ENCODE measurements around the gene MTHFSD. TPM values are rescaled to one million over a fixed set of nuclear protein-coding genes. Genes with fewer than 3 reads are reported as not detected.

MTHFSD gene
- polyA plus RNA-seq (2013, experiment 1 of 2), result 5.5 TPM
- polyA plus RNA-seq (2013, experiment 2 of 2), result 6.0 TPM

- no CpG with 5 or more reads among the region's 70 CpGs for WGBS (ENCODE audit: extremely low coverage, insufficient coverage, low lambda C conversion rate)
- H3K4me3 ChIP-seq (ENCODE audit: low read length), result peak within 1 kb of the TSS; percentile 58
- H3K36me3 ChIP-seq (ENCODE audit: control insufficient read depth, insufficient read depth, low read length), result no peaks in the 10 kb centered on the region
- no peak within 1 kb of the TSS for H2BK15ac ChIP-seq (replicated peaks; ENCODE audit: low read depth)
- DNase-seq, result peak; percentile 95
- H3K4me1 ChIP-seq (ENCODE audit: control insufficient read depth, low read depth, low read length), result no peaks in the 10 kb centered on the region
- H3K4me2 ChIP-seq (ENCODE audit: low read length), result peak within 1 kb of the TSS; percentile 93
- H3K18ac ChIP-seq (ENCODE audit: low read length), result peak within 1 kb of the TSS; percentile 45
- H3K79me2 ChIP-seq (ENCODE audit: control insufficient read depth, insufficient read depth, low read length), result no peaks in the 10 kb centered on the region
- H3K4ac ChIP-seq (ENCODE audit: low read depth, low read length), result peak within 1 kb of the TSS; percentile 61
- no peak within 1 kb of the TSS for H2BK5ac ChIP-seq (ENCODE audit: low read length)
- no peak within 1 kb of the TSS for H2BK120ac ChIP-seq (ENCODE audit: low read depth, low read length)
- H3K79me1 ChIP-seq (ENCODE audit: low read length), result peaks cover 2% of the 10 kb centered on the region
- peak within 1 kb of the TSS; percentile 85 for H3K56ac ChIP-seq (ENCODE audit: low read length)
- H3K27me3 ChIP-seq (ENCODE audit: insufficient read depth, low read length, poor library complexity), result no peaks in the 10 kb centered on the region
- H4K5ac ChIP-seq (ENCODE audit: low read length), result no peak within 1 kb of the TSS
- H4K8ac ChIP-seq (ENCODE audit: low read depth, low read length), result peak within 1 kb of the TSS; percentile 95
- H2AK5ac ChIP-seq (ENCODE audit: low read length), result no peak within 1 kb of the TSS
- H3K9ac ChIP-seq (ENCODE audit: low read length), result peak within 1 kb of the TSS; percentile 73
- H3K23ac ChIP-seq (ENCODE audit: low read length), result no peak within 1 kb of the TSS
- peak within 1 kb of the TSS; percentile 6 for H3K27ac ChIP-seq (ENCODE audit: low read depth, low read length)
These were observed at the start of gene MTHFSD for GRCh38 chr16:86554917-86555703. Gene MTHFSD, minus strand, starts transcription at chr16:86555235. Its CDS starts 51 bp downstream, at chr16:86555184.

- Histone ChIP-seq H2BK120ac (ENCODE audit: low read depth, low read length) (no peak overlapping the region), H3K56ac (ENCODE audit: low read length) (no peak overlapping the region), H3K27ac (ENCODE audit: low read depth, low read length) (peak overlapping the region; percentile 25), H2BK15ac (replicated peaks; ENCODE audit: low read depth) (no peak overlapping the region), H3K4me3 (ENCODE audit: low read length) (no peak overlapping the region), H3K79me2 (ENCODE audit: control insufficient read depth, insufficient read depth, low read length) (no peaks in the 10 kb centered on the region), H3K4me1 (ENCODE audit: control insufficient read depth, low read depth, low read length) (no peaks in the 10 kb centered on the region), H3K4ac (ENCODE audit: low read depth, low read length) (no peak overlapping the region), H3K79me1 (ENCODE audit: low read length) (no peaks in the 10 kb centered on the region), H3K18ac (ENCODE audit: low read length) (no peak overlapping the region), H3K9ac (ENCODE audit: low read length) (no peak overlapping the region), H3K4me2 (ENCODE audit: low read length) (no peak overlapping the region), H3K27me3 (ENCODE audit: insufficient read depth, low read length, poor library complexity) (no peaks in the 10 kb centered on the region), H4K8ac (ENCODE audit: low read depth, low read length) (no peak overlapping the region), H4K5ac (ENCODE audit: low read length) (no peak overlapping the region), H3K23ac (ENCODE audit: low read length) (no peak overlapping the region), H3K36me3 (ENCODE audit: control insufficient read depth, insufficient read depth, low read length) (no peaks in the 10 kb centered on the region), H2AK5ac (ENCODE audit: low read length) (no peak overlapping the region), H2BK5ac (ENCODE audit: low read length) (no peak overlapping the region)
- DNase-seq, result no peak
- WGBS (ENCODE audit: extremely low coverage, insufficient coverage, low lambda C conversion rate), result no CpG with 5 or more reads among the region's 16 CpGs
These were observed 49.6 kb upstream of the MTHFSD start for GRCh38 chr16:86604436-86605193.

GRCh38 chr16:86602521-86602920 is 47.5 kb upstream of the MTHFSD start:
- Histone ChIP-seq H2BK5ac (ENCODE audit: low read length) (no peak overlapping the region), H2BK120ac (ENCODE audit: low read depth, low read length) (no peak overlapping the region), H3K79me1 (ENCODE audit: low read length) (no peaks in the 10 kb centered on the region), H3K23ac (ENCODE audit: low read length) (no peak overlapping the region), H3K9ac (ENCODE audit: low read length) (no peak overlapping the region), H4K5ac (ENCODE audit: low read length) (no peak overlapping the region), H3K4me3 (ENCODE audit: low read length) (no peak overlapping the region), H3K56ac (ENCODE audit: low read length) (no peak overlapping the region), H3K4me1 (ENCODE audit: control insufficient read depth, low read depth, low read length) (no peaks in the 10 kb centered on the region), H3K18ac (ENCODE audit: low read length) (no peak overlapping the region), H4K8ac (ENCODE audit: low read depth, low read length) (no peak overlapping the region), H3K79me2 (ENCODE audit: control insufficient read depth, insufficient read depth, low read length) (no peaks in the 10 kb centered on the region), H3K27me3 (ENCODE audit: insufficient read depth, low read length, poor library complexity) (no peaks in the 10 kb centered on the region), H2BK15ac (replicated peaks; ENCODE audit: low read depth) (no peak overlapping the region), H3K4me2 (ENCODE audit: low read length) (no peak overlapping the region), H3K27ac (ENCODE audit: low read depth, low read length) (no peak overlapping the region), H3K4ac (ENCODE audit: low read depth, low read length) (no peak overlapping the region), H2AK5ac (ENCODE audit: low read length) (no peak overlapping the region), H3K36me3 (ENCODE audit: control insufficient read depth, insufficient read depth, low read length) (no peaks in the 10 kb centered on the region)
- 100% methylated on average over 1 of the region's 4 CpGs for WGBS (ENCODE audit: extremely low coverage, insufficient coverage, low lambda C conversion rate)
- DNase-seq, result peak; percentile 45

GRCh38 chr16:86601356-86601755 is 46.3 kb upstream of the MTHFSD start:
- H3K4me3 ChIP-seq (ENCODE audit: low read length), result no peak overlapping the region
- no CpG with 5 or more reads among the region's 2 CpGs for WGBS (ENCODE audit: extremely low coverage, insufficient coverage, low lambda C conversion rate)
- no peaks in the 10 kb centered on the region for H3K36me3 ChIP-seq (ENCODE audit: control insufficient read depth, insufficient read depth, low read length)
- H3K4ac ChIP-seq (ENCODE audit: low read depth, low read length), result no peak overlapping the region
- no peak for DNase-seq
- no peaks in the 10 kb centered on the region for H3K27me3 ChIP-seq (ENCODE audit: insufficient read depth, low read length, poor library complexity)
- no peak overlapping the region for H2BK15ac ChIP-seq (replicated peaks; ENCODE audit: low read depth)
- no peaks in the 10 kb centered on the region for H3K79me1 ChIP-seq (ENCODE audit: low read length)
- no peak overlapping the region for H3K9ac ChIP-seq (ENCODE audit: low read length)
- no peaks in the 10 kb centered on the region for H3K4me1 ChIP-seq (ENCODE audit: control insufficient read depth, low read depth, low read length)
- H3K27ac ChIP-seq (ENCODE audit: low read depth, low read length), result no peak overlapping the region
- no peak overlapping the region for H2AK5ac ChIP-seq (ENCODE audit: low read length)
- no peak overlapping the region for H2BK5ac ChIP-seq (ENCODE audit: low read length)
- no peak overlapping the region for H3K4me2 ChIP-seq (ENCODE audit: low read length)
- H4K5ac ChIP-seq (ENCODE audit: low read length), result no peak overlapping the region
- H3K79me2 ChIP-seq (ENCODE audit: control insufficient read depth, insufficient read depth, low read length), result no peaks in the 10 kb centered on the region
- H3K18ac ChIP-seq (ENCODE audit: low read length), result no peak overlapping the region
- no peak overlapping the region for H3K56ac ChIP-seq (ENCODE audit: low read length)
- H3K23ac ChIP-seq (ENCODE audit: low read length), result no peak overlapping the region
- H2BK120ac ChIP-seq (ENCODE audit: low read depth, low read length), result no peak overlapping the region
- no peak overlapping the region for H4K8ac ChIP-seq (ENCODE audit: low read depth, low read length)

- H3K23ac ChIP-seq (ENCODE audit: low read length), result no peak overlapping the region
- H3K4me1 ChIP-seq (ENCODE audit: control insufficient read depth, low read depth, low read length), result no peaks in the 10 kb centered on the region
- H4K8ac ChIP-seq (ENCODE audit: low read depth, low read length), result no peak overlapping the region
- H3K79me2 ChIP-seq (ENCODE audit: control insufficient read depth, insufficient read depth, low read length), result no peaks in the 10 kb centered on the region
- no peak overlapping the region for H2BK15ac ChIP-seq (replicated peaks; ENCODE audit: low read depth)
- H3K27ac ChIP-seq (ENCODE audit: low read depth, low read length), result no peak overlapping the region
- no CpG with 5 or more reads among the region's 22 CpGs for WGBS (ENCODE audit: extremely low coverage, insufficient coverage, low lambda C conversion rate)
- H3K79me1 ChIP-seq (ENCODE audit: low read length), result no peaks in the 10 kb centered on the region
- H3K4me3 ChIP-seq (ENCODE audit: low read length), result no peak overlapping the region
- H2AK5ac ChIP-seq (ENCODE audit: low read length), result no peak overlapping the region
- H2BK120ac ChIP-seq (ENCODE audit: low read depth, low read length), result no peak overlapping the region
- no peak overlapping the region for H2BK5ac ChIP-seq (ENCODE audit: low read length)
- DNase-seq, result no peak
- no peak overlapping the region for H3K4me2 ChIP-seq (ENCODE audit: low read length)
- no peaks in the 10 kb centered on the region for H3K36me3 ChIP-seq (ENCODE audit: control insufficient read depth, insufficient read depth, low read length)
- H4K5ac ChIP-seq (ENCODE audit: low read length), result no peak overlapping the region
- no peak overlapping the region for H3K4ac ChIP-seq (ENCODE audit: low read depth, low read length)
- H3K9ac ChIP-seq (ENCODE audit: low read length), result no peak overlapping the region
- H3K18ac ChIP-seq (ENCODE audit: low read length), result no peak overlapping the region
- no peak overlapping the region for H3K56ac ChIP-seq (ENCODE audit: low read length)
- no peaks in the 10 kb centered on the region for H3K27me3 ChIP-seq (ENCODE audit: insufficient read depth, low read length, poor library complexity)
These were observed 43.9 kb upstream of the MTHFSD start for GRCh38 chr16:86598607-86599565.
